HEK293 (cell line): ENCODE data around the gene FAM120A.

Experiments used
- CTCF ChIA-PET: fragments of 350-600 bp; formaldehyde crosslinking; extraction: SDS; loops from one replicate; lab custom pipeline; 2021; ENCODE audit warnings: antibody characterized with exemption; lab: Yijun Ruan, JAX
- POLR2A ChIA-PET: fragments of 300-600 bp; formaldehyde crosslinking; extraction: SDS; loops from one replicate; lab custom pipeline; 2020; ENCODE audit warnings: antibody characterized with exemption, inconsistent platforms; lab: Yijun Ruan, JAX
- H3K27ac ChIP-seq: fragments of 200-500 bp; sonication (Bioruptor generic); 2 replicates; pipeline ENCODE4 v1.5.1; 2014; ENCODE audit warnings: low read depth, low read length, control low read depth, inconsistent platforms; ENCODE audit errors: extremely low read depth
- H3K36me3 ChIP-seq, 2 experiments: fragments of 200-500 bp in 1 of 2; sonication (Bioruptor generic) in 1 of 2; 1 replicate in 1 of 2; 2 replicates in 1 of 2; pipeline ENCODE4 v1.5.1; 2014 to 2017; ENCODE audit warnings: inconsistent platforms in 2 of 2, low read length in 2 of 2; ENCODE audit not compliant: control insufficient read depth in 2 of 2, insufficient read depth in 1 of 2
- H3K4me1 ChIP-seq: fragments of 200-500 bp; sonication (Bioruptor generic); 2 replicates; pipeline ENCODE4 v1.5.1; 2014; ENCODE audit warnings: mild to moderate bottlenecking, low read length, inconsistent platforms; ENCODE audit not compliant: control insufficient read depth, insufficient read depth
- H3K4me3 ChIP-seq: 2 replicates; pipeline ENCODE4 v1.5.1; 2011; ENCODE audit warnings: low read depth, mild to moderate bottlenecking, control low read depth, low read length, moderate library complexity
- H3K9me3 ChIP-seq: fragments of 200-500 bp; sonication (Bioruptor generic); 2 replicates; pipeline ENCODE4 v1.5.1; 2014; ENCODE audit warnings: low read depth, low read length, inconsistent platforms; ENCODE audit not compliant: control insufficient read depth, insufficient read depth
- GLI2 ChIP-seq: fragments of 450-650 bp; formaldehyde crosslinking; IDR thresholded peaks from 2 replicates; pipeline ENCODE4; 2017; ENCODE audit warnings: missing biosample characterization, missing genetic modification characterization, low read depth, borderline replicate concordance
- MEIS1 ChIP-seq: sonication (generic); formaldehyde crosslinking; IDR thresholded peaks from 2 replicates; pipeline ENCODE4 v1.8.1; 2022; ENCODE audit warnings: missing genetic modification reagents, mild to moderate bottlenecking, borderline replicate concordance
- SCRT2 ChIP-seq: fragments of 450-650 bp; formaldehyde crosslinking; IDR thresholded peaks from 2 replicates; pipeline ENCODE4 v1.5.1; 2016; ENCODE audit warnings: missing biosample characterization, missing genetic modification characterization
- SP3 ChIP-seq: fragments of 450-650 bp; formaldehyde crosslinking; IDR thresholded peaks from 2 replicates; pipeline ENCODE4 v1.5.1; 2016; ENCODE audit warnings: missing biosample characterization, missing genetic modification characterization
- YY2 ChIP-seq: fragments of 450-650 bp; formaldehyde crosslinking; IDR thresholded peaks from 2 replicates; pipeline ENCODE4 v1.5.1; 2016; ENCODE audit warnings: missing biosample characterization, missing genetic modification characterization
- ZNF121 ChIP-seq: fragments of 450-650 bp; formaldehyde crosslinking; IDR thresholded peaks from 2 replicates; pipeline ENCODE4 v1.5.1; 2016; ENCODE audit warnings: missing biosample characterization, missing genetic modification characterization
- ZNF133 ChIP-seq: fragments of 450-650 bp; formaldehyde crosslinking; IDR thresholded peaks from 2 replicates; pipeline ENCODE4 v1.5.1; 2016; ENCODE audit warnings: missing biosample characterization, missing genetic modification characterization
- ZNF138 ChIP-seq: fragments of 450-650 bp; formaldehyde crosslinking; IDR thresholded peaks from 2 replicates; pipeline ENCODE4 v1.5.1; 2016; ENCODE audit warnings: missing biosample characterization, missing genetic modification characterization, borderline replicate concordance
- ZNF174 ChIP-seq: fragments of 450-650 bp; formaldehyde crosslinking; IDR thresholded peaks from 2 replicates; pipeline ENCODE4 v1.5.0; 2017; ENCODE audit warnings: missing biosample characterization, mild to moderate bottlenecking, missing genetic modification characterization
- ZNF184 ChIP-seq: fragments of 450-650 bp; IDR thresholded peaks from 2 replicates; pipeline ENCODE4 v1.5.1; 2018; ENCODE audit warnings: missing biosample characterization, mild to moderate bottlenecking, missing genetic modification characterization
- ZNF302 ChIP-seq: fragments of 450-650 bp; formaldehyde crosslinking; IDR thresholded peaks from 2 replicates; pipeline ENCODE4 v1.5.1; 2016; ENCODE audit warnings: missing biosample characterization, missing genetic modification characterization, low read depth
- ZNF423 ChIP-seq: fragments of 450-650 bp; formaldehyde crosslinking; IDR thresholded peaks from 2 replicates; pipeline ENCODE4 v1.5.1; 2016; ENCODE audit warnings: missing biosample characterization, missing genetic modification characterization
- ZNF501 ChIP-seq: fragments of 450-650 bp; formaldehyde crosslinking; IDR thresholded peaks from 2 replicates; pipeline ENCODE4 v1.5.1; 2016; ENCODE audit warnings: missing biosample characterization, missing genetic modification characterization
- ZNF560 ChIP-seq: fragments of 450-650 bp; formaldehyde crosslinking; IDR thresholded peaks from 2 replicates; pipeline ENCODE4 v1.5.1; 2017; ENCODE audit warnings: missing biosample characterization, missing genetic modification characterization, borderline replicate concordance
- ZNF561 ChIP-seq: fragments of 450-650 bp; IDR thresholded peaks from 2 replicates; pipeline ENCODE4 v1.5.1; 2018; ENCODE audit warnings: missing biosample characterization, missing genetic modification characterization, borderline replicate concordance
- ZNF747 ChIP-seq: fragments of 450-650 bp; formaldehyde crosslinking; IDR thresholded peaks from 2 replicates; pipeline ENCODE4 v1.5.1; 2016; ENCODE audit warnings: missing biosample characterization, missing genetic modification characterization
- ZNF830 ChIP-seq: fragments of 450-650 bp; IDR thresholded peaks from 2 replicates; pipeline ENCODE4 v1.5.0; 2018; ENCODE audit warnings: missing biosample characterization, missing genetic modification characterization, low read depth, mild to moderate bottlenecking, moderate library complexity
- TF ChIP-seq, protein P1 (sequence below): fragments of 450-650 bp; formaldehyde crosslinking; IDR thresholded peaks from 2 replicates; pipeline ENCODE4 v1.5.1; 2016; ENCODE audit warnings: missing biosample characterization, missing genetic modification characterization
- TF ChIP-seq, protein P2 (sequence below): fragments of 450-650 bp; formaldehyde crosslinking; IDR thresholded peaks from 2 replicates; pipeline ENCODE4 v1.5.1; 2016; ENCODE audit warnings: missing biosample characterization, missing genetic modification characterization
- TF ChIP-seq, protein P3 (sequence below): fragments of 450-650 bp; formaldehyde crosslinking; IDR thresholded peaks from 2 replicates; pipeline ENCODE4 v1.5.1; 2017; ENCODE audit warnings: missing biosample characterization, missing genetic modification characterization
- TF ChIP-seq, protein P4 (sequence below): fragments of 450-650 bp; formaldehyde crosslinking; IDR thresholded peaks from 2 replicates; pipeline ENCODE4 v1.5.1; 2016; ENCODE audit warnings: missing biosample characterization, missing genetic modification characterization
- TF ChIP-seq, protein P5 (sequence below): fragments of 450-650 bp; formaldehyde crosslinking; IDR thresholded peaks from 2 replicates; pipeline ENCODE4 v1.5.1; 2016; ENCODE audit warnings: missing biosample characterization, missing genetic modification characterization, low read depth
- TF ChIP-seq, protein P6 (sequence below): fragments of 450-650 bp; formaldehyde crosslinking; IDR thresholded peaks from 2 replicates; pipeline ENCODE4 v1.5.1; 2017; ENCODE audit warnings: missing biosample characterization, mild to moderate bottlenecking, missing genetic modification characterization, moderate library complexity

The FAM120A gene

DNA sequence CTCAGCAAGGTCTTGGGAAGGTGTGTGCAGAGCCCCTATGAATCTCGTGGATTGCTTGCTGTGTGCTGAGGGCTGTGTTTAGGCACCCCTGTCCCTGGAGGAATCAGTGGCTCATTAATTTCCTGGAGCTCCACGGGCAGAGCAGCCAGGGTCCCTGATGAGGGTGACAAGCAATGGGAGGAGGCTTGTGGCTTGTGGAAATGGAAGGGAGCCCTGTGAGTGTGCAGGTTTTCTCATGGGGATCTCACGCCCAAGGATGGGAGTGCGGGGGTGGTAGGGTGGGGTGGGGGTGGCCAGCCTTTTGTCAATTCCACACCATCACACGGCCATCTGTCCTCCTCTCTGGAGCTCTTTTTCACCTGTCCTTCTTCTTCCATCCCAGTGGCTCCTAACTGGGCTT lies 150.2 kb downstream of the FAM120A start (continued):
- no peak for TF ChIP-seq ZNF560 (tag by site-specific recombination)
- TF ChIP-seq ZNF501 = no peak
- no peak for TF ChIP-seq YY2 (tag by site-specific recombination)
- TF ChIP-seq ZNF138 (tag by site-specific recombination) = no peak
- TF ChIP-seq, protein P1, sequence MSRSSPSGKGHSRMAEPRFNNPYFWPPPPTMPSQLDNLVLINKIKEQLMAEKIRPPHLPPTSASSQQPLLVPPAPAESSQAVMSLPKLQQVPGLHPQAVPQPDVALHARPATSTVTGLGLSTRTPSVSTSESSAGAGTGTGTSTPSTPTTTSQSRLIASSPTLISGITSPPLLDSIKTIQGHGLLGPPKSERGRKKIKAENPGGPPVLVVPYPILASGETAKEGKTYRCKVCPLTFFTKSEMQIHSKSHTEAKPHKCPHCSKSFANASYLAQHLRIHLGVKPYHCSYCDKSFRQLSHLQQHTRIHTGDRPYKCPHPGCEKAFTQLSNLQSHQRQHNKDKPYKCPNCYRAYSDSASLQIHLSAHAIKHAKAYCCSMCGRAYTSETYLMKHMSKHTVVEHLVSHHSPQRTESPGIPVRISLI (tag by site-specific recombination) = no peak
- TF ChIP-seq, protein P2, sequence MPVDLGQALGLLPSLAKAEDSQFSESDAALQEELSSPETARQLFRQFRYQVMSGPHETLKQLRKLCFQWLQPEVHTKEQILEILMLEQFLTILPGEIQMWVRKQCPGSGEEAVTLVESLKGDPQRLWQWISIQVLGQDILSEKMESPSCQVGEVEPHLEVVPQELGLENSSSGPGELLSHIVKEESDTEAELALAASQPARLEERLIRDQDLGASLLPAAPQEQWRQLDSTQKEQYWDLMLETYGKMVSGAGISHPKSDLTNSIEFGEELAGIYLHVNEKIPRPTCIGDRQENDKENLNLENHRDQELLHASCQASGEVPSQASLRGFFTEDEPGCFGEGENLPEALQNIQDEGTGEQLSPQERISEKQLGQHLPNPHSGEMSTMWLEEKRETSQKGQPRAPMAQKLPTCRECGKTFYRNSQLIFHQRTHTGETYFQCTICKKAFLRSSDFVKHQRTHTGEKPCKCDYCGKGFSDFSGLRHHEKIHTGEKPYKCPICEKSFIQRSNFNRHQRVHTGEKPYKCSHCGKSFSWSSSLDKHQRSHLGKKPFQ (tag by site-specific recombination) = no peak

DNA sequence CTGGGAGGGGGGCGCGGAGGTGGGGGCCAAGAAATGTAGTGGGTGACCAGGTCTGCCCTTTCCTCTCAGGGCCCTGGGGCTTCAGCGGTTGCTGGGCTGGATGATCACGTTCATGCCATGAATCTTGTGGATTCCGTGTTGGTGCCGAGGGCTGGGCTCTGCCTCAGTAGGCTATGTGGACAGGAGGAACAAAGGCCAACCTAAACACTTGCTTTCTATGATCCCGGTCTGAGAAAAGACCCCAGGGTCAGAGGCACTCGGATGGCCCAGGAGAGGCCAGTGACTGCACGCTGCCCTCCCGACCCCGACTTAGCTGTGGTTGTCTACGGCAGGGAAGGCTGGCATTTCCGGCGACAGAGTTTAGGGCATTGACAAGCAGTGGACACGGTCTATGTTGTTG lies 151.5 kb downstream of the FAM120A start:
- ChIA-PET CTCF (interaction anchor here (1.8 kb wide), 1 partner anchor 10 kb away, joined by 6 read pairs; no protein-coding TSS in a partner anchor), POLR2A (no interaction called here)
- H3K4me1 ChIP-seq = peaks cover 5% of the 10 kb centered on the region; the same call in 1 of the 2 replicates
- no peaks in the 10 kb centered on the region for H3K36me3 ChIP-seq
- H3K4me3 ChIP-seq = no peak overlapping the region
- H3K9me3 ChIP-seq = no peaks in the 10 kb centered on the region
- H3K27ac ChIP-seq = no peak overlapping the region
- no peak for TF ChIP-seq ZNF501
- TF ChIP-seq ZNF830 (tag by site-specific recombination) = no peak
- TF ChIP-seq, protein P3, sequence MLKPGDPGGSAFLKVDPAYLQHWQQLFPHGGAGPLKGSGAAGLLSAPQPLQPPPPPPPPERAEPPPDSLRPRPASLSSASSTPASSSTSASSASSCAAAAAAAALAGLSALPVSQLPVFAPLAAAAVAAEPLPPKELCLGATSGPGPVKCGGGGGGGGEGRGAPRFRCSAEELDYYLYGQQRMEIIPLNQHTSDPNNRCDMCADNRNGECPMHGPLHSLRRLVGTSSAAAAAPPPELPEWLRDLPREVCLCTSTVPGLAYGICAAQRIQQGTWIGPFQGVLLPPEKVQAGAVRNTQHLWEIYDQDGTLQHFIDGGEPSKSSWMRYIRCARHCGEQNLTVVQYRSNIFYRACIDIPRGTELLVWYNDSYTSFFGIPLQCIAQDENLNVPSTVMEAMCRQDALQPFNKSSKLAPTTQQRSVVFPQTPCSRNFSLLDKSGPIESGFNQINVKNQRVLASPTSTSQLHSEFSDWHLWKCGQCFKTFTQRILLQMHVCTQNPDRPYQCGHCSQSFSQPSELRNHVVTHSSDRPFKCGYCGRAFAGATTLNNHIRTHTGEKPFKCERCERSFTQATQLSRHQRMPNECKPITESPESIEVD = no peak
- TF ChIP-seq ZNF423 (tag by site-specific recombination) = no peak
- no peak for TF ChIP-seq ZNF121 (tag by site-specific recombination)
- TF ChIP-seq ZNF747 (tag by site-specific recombination) = no peak

DNA sequence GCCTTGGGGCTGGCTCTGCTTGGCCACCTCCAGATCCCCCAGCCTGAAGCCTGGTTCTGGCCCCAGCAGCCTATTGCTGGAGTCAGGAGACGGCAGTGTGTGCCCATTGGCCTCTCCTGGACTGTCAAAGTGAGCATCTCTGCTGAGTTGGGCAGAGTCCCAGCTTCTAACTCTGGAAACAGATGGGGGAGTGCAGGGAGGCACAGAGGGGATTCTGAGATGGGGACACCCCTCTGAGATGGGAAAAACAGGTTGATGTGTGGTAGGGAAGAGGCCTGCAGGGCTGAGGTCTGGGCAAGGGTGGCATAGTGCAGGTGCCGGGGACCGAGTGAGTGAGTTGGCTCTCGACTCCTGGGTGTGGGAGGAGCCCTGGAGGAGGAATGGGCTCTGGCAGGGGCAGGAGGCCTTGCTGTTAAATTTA lies 152.4 kb downstream of the FAM120A start:
- ChIA-PET CTCF (no interaction called here), POLR2A (no interaction called here)
- H3K4me1 ChIP-seq = peaks cover 5% of the 10 kb centered on the region; the same call in 1 of the 2 replicates
- H3K27ac ChIP-seq = no peak overlapping the region
- no peaks in the 10 kb centered on the region for H3K36me3 ChIP-seq
- no peaks in the 10 kb centered on the region for H3K9me3 ChIP-seq
- no peak overlapping the region for H3K4me3 ChIP-seq
- TF ChIP-seq ZNF184 (tag by site-specific recombination) = no peak
- no peak for TF ChIP-seq SP3 (tag by site-specific recombination)
- TF ChIP-seq GLI2 (tag by site-specific recombination) = no peak
- no peak for TF ChIP-seq ZNF561 (tag by site-specific recombination)
- TF ChIP-seq MEIS1 = no peak
- TF ChIP-seq ZNF133 (tag by site-specific recombination) = no peak
- TF ChIP-seq, protein P4, sequence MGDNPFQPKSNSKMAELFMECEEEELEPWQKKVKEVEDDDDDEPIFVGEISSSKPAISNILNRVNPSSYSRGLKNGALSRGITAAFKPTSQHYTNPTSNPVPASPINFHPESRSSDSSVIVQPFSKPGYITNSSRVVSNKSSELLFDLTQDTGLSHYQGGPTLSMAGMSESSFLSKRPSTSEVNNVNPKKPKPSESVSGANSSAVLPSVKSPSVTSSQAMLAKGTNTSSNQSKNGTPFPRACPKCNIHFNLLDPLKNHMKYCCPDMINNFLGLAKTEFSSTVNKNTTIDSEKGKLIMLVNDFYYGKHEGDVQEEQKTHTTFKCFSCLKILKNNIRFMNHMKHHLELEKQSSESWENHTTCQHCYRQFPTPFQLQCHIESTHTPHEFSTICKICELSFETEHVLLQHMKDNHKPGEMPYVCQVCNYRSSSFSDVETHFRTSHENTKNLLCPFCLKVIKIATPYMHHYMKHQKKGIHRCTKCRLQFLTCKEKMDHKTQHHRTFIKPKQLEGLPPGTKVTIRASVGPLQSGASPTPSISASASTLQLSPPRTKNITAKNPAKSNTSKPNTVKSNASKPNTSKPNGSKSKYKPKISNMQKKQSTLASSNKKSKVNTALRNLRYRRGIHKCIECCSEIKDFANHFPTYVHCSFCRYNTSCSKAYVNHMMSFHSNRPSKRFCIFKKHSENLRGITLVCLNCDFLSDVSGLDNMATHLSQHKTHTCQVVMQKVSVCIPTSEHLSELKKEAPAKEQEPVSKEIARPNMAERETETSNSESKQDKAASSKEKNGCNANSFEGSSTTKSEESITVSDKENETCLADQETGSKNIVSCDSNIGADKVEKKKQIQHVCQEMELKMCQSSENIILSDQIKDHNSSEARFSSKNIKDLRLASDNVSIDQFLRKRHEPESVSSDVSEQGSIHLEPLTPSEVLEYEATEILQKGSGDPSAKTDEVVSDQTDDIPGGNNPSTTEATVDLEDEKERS = no peak
- TF ChIP-seq, protein P5, sequence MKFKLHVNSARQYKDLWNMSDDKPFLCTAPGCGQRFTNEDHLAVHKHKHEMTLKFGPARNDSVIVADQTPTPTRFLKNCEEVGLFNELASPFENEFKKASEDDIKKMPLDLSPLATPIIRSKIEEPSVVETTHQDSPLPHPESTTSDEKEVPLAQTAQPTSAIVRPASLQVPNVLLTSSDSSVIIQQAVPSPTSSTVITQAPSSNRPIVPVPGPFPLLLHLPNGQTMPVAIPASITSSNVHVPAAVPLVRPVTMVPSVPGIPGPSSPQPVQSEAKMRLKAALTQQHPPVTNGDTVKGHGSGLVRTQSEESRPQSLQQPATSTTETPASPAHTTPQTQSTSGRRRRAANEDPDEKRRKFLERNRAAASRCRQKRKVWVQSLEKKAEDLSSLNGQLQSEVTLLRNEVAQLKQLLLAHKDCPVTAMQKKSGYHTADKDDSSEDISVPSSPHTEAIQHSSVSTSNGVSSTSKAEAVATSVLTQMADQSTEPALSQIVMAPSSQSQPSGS (tag by site-specific recombination) = no peak
- no peak for TF ChIP-seq SCRT2 (tag by site-specific recombination)
- no peak for TF ChIP-seq ZNF174 (tag by site-specific recombination)
- TF ChIP-seq, protein P6, sequence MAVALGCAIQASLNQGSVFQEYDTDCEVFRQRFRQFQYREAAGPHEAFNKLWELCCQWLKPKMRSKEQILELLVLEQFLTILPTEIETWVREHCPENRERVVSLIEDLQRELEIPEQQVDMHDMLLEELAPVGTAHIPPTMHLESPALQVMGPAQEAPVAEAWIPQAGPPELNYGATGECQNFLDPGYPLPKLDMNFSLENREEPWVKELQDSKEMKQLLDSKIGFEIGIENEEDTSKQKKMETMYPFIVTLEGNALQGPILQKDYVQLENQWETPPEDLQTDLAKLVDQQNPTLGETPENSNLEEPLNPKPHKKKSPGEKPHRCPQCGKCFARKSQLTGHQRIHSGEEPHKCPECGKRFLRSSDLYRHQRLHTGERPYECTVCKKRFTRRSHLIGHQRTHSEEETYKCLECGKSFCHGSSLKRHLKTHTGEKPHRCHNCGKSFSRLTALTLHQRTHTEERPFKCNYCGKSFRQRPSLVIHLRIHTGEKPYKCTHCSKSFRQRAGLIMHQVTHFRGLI (tag by site-specific recombination) = no peak
- TF ChIP-seq ZNF302 = no peak
